Retina (tissue), 1 donor: ENCODE results near the gene MIAT.

Experiments
- DNase-seq: peaks from one replicate; pipeline ENCODE4 v3.0.0-alpha.2; 2016

The MIAT gene

GRCh38 chr22:26670459-26670858 lies 13.1 kb downstream of the MIAT start:
- no peak for DNase-seq

DNA sequence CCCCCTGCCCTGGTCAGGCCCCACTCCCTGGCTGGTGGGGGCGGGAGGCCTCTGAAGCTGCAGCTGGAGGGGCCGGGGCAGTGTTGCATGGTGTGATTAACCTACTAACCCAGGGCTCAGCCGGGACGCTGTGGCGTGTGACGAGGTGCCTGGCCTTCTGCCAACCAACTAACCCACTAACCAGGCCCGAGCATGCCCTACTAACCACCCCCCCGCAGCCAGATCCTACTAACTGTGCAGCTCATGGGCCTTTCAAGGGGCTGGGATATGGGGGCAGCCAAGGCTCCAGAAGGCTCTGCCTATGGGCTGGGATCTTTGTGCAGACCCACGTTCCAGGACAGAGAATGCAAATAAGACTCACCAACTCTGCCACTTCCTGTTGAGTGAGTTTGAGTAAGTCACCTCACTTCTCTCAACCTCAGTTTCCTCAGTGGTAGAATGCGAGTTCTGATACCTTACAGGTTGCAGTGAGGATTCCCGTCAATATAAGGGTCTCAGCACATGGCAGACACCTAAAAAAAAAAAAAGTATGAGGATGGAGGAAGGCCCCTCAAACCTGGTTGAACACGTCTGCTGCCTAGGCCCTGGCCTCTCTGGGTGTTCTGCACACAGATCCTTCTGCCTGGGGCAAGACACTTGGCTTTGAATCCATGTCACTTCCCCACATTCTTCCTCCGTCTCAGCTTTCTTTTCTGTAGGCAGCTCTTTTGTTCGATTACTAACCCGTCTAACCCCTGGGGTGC lies 14.1 kb downstream of the MIAT start:
- DNase-seq, result no peak

GRCh38 chr22:26672060-26672471 lies 14.7 kb downstream of the MIAT start:
- no peak for DNase-seq

- DNase-seq, result peak; percentile 94
Measured at GRCh38 chr22:26672590-26673468, 15.4 kb downstream of the MIAT start.

- no peak for DNase-seq
Measured at GRCh38 chr22:26673486-26673885, 16.1 kb downstream of the MIAT start.

GRCh38 chr22:26674211-26675190 lies 17.1 kb downstream of the MIAT start:
- no peak for DNase-seq

DNA sequence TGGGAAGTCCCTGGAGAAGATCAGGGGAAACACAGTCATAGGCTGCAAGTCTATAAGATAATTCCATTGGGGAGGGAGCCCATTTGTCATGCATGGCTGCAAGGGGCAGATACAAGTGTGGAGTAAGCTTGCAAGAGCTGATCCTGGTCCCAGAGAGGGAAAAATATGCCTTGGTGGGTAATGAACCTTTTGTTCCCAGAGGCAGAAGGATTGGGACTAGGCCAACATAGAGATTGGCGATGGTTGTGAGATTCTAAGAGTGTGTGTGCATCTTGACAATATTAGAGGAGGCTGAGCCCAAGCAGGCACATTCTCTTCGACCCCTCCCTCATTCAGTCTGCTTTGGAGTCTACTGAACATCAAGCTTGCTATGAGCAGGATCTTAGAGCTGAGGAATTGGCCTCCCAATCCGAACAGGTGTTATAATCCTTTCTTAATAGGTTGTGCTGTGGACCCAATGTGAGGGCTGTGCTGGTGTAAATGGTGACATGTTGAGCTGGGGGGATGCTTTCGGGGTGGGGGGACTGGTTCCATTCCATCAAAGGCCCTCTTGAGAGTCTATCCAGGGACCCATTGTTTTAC lies 18.4 kb downstream of the MIAT start:
- peak; percentile 56 for DNase-seq

DNA sequence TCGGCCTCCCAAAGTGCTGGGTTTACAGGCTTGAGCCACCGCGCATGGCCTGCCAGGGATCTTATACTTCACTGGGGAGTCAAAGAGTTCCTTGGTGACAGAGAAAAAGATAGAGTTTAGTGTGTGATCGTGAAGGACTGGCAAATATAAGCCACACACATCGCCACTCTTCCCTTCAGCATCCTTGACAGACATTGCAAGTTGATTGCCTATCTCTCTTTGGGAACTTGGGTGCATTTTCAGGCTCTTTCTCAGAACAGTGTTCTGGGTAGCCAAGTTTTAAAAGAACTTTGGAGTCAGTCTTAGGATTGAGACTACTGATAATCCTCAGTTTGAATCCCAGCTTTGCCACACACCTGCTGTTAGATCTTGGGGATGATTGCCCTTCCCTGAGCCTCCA lies 19.8 kb downstream of the MIAT start:
- DNase-seq, result no peak

- peak; percentile 90 for DNase-seq
Measured at GRCh38 chr22:26679003-26679629, 21.7 kb downstream of the MIAT start.

DNA sequence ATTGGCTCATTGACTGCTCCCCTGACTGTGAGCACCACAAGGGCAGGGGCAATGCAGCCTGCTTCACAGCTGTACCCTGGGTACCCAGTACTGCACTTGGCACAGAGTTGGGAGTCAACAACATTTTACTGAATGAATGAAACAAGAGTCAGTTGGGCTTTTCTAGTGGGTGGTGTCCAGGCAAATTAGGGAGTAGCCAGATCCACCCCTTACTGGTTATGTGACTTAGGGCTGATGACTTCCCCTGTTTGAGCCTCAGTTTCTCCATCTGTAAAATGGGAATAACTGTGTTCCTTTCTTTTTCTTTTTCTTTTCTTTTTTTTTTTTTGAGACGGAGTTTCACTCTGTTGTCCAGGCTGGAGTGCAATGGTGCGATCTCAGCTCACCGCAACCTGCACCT lies 23.1 kb downstream of the MIAT start:
- DNase-seq, result no peak

- DNase-seq, result peak; percentile 44
Measured at GRCh38 chr22:26681395-26681821, 24.0 kb downstream of the MIAT start.

DNA sequence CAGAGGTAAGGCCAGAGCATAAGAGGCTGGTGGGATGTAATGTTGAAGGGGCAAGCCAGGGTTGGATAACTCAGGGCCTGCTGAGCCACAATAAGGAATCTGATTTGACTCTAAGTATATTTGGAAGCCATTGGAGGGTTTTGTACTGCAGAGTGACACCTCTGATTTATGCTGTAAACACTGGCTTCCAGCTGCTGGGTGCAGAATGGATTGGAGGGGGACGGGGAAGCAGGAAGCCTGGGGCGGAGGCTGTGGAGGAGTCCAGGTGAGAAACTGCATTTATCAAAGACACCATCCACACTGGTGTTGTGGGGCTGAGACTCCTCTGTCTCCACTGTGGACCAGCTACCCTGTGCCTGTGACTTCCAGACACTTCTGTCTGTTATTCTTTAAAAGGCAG lies 26.8 kb downstream of the MIAT start:
- DNase-seq, result no peak

DNA sequence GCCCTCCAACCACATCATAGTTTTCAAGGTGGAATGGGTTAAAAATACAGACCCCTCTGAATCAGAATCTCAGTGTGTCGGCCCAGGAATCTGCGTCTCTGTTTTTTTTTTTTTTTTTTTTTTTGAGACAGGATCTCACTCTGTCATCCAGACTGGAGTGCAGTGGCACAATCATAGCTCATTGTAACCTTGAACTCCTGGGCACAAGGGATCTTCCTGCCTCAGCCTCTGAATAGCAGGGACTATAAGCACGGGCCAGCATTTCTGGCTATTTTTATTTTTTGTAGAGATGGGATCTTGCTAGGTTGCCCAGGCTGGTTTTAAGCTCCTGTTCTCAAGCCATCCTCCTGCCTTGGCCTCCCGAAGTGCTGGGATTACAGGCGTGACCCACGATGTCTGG lies 28.2 kb downstream of the MIAT start:
- DNase-seq, result no peak

- no peak for DNase-seq
Measured at GRCh38 chr22:26687439-26687838, 30.1 kb downstream of the MIAT start.

DNA sequence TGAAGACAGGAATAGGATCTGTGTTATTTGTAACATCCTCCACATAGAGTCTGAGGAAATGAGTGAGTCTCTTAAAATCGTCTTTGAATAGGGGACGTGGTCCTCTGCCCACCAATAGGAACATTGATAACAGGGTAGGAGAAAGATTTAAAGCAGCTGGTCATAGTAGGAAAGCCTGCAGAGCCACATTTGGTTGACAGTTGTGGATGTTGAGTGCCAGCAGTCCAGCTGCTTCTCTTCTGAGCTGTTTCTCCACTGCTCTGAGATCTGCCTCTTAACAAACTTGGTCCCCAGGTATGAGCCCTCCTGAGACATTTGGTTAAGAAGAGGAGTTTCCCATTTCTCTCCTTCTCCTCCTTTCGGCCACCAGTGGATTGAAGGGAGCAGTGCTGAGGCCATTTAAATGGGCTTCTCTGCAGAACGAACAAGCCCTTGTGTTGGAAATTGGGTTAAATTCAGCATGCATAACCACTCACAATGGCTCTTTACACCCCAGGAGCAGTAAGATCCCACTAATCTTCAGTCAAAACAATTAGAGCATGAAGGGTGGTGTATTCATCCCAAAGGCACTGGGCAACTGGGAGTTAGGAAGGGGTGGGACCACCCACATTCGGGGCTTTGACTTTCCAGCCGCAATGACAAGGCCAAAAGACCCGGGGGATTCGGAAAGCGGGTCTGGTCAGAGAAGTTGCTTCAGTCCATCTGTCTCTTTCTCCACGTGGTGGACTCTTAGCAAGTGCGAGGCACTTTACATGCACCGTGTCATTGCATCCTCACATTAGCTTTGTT lies 32.3 kb downstream of the MIAT start:
- DNase-seq, result peak; percentile 82

DNA sequence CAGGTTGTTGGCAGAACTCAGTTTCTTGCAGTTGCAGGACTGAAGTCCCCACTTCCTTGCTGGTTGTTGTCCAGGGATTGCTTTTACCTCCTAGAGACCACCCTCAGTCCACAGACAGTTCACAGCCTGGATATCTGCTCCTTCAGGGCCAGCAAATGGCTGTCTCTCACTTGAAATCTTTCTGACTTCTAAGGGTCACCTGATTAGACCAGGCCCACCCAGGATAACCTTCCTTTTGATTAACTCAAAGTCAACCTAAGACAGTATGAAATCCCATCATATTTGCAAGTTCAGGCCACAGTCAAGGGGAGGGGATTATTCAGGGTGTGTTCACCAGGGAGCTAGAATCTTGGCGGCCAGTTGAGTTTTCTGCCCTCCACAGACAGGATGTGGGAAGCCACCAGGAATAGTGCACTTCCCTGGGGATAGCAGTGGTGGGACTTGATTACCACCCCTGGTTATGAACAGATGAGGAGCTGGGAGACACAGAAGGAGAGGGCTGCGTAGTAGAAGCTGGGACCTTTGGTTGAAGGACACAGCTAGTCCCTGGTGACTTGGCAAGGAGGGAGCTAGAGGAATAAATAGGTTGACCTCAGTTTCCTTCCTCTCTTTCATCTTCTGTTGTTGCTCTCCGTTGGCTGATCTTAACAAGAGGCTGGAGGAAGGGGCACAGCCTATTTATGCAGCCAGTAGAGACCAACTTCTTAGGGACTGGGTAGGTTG lies 33.4 kb downstream of the MIAT start:
- no peak for DNase-seq

DNA sequence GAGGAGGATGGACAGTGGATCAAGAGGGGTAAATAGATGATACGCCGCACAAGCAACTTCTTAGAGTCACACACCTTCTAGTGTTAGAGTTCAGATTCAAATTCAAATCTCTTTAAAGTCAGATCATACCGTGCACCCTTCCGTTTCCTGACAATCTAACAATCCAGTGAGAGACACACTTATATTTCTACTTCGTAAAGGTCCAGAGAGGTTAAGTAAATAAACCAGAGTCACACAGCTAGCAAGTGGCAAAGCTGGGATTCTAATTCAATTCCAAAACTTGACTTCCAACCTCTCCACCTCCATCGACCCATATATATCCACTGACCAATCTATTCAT lies 34.0 kb downstream of the MIAT start:
- DNase-seq, result no peak

GRCh38 chr22:26692215-26692614 lies 34.8 kb downstream of the MIAT start:
- no peak for DNase-seq

DNA sequence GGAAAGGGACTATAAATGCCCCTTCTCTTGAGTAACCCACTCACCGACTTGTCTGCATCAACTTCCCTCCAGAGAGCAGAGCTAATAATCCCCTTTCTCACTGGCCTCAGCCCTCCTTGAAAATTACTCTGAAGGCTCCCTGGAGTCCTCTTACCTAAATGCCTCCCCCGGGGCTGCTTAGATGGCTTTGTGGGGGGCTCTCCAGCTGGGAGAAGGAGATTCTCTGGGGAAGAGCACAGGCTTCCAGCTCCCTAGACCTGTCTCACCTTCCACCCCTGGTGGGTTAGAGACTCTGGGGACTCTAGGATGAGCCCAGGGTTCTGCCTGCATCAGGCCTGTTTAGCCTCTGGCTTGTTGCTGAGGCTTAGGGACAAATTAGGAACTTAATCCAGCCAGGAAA lies 39.8 kb downstream of the MIAT start:
- no peak for DNase-seq

- DNase-seq, result no peak
Measured at GRCh38 chr22:26700462-26700861, 43.1 kb downstream of the MIAT start.

- no peak for DNase-seq
Measured at GRCh38 chr22:26700886-26701285, 43.5 kb downstream of the MIAT start.
